HepG2 (cell line): Measurements from ENCODE around the gene BRD2. TPM values are rescaled to one million over a fixed set of nuclear protein-coding genes. Genes with fewer than 3 reads are reported as not detected.

ENCODE experiments used
- CBFB ChIP-seq: sonication (generic); formaldehyde crosslinking; IDR thresholded peaks from 2 replicates; pipeline ENCODE4 v1.4.0; 2020; ENCODE audit warnings: missing genetic modification reagents
- CEBPG ChIP-seq: IDR thresholded peaks from 2 replicates; pipeline ENCODE4 v1.6.1; 2016
- FOXJ3 ChIP-seq: sonication (generic); formaldehyde crosslinking; IDR thresholded peaks from 2 replicates; pipeline ENCODE4 v1.4.0; 2020; ENCODE audit warnings: missing genetic modification reagents, mild to moderate bottlenecking, borderline replicate concordance
- JARID2 ChIP-seq: sonication (generic); formaldehyde crosslinking; IDR thresholded peaks from 2 replicates; pipeline ENCODE4 v1.8.1; 2023; ENCODE audit warnings: missing genetic modification reagents, inconsistent platforms; ENCODE audit not compliant: insufficient replicate concordance
- MED13 ChIP-seq: sonication (generic); formaldehyde crosslinking; IDR thresholded peaks from 2 replicates; pipeline ENCODE4 v1.5.0; 2020; ENCODE audit warnings: missing genetic modification reagents
- MEIS2 ChIP-seq: sonication (generic); formaldehyde crosslinking; IDR thresholded peaks from 2 replicates; pipeline ENCODE4 v1.9.0; 2021; ENCODE audit warnings: mild to moderate bottlenecking, missing genetic modification reagents
- MTF1 ChIP-seq: sonication (generic); formaldehyde crosslinking; IDR thresholded peaks from 2 replicates; pipeline ENCODE4 v1.5.0; 2020; ENCODE audit warnings: missing genetic modification reagents
- RCOR2 ChIP-seq: IDR thresholded peaks from 2 replicates; pipeline ENCODE4 v1.6.1; 2016; ENCODE audit warnings: missing biosample characterization, missing genetic modification reagents
- RFX5 ChIP-seq: IDR thresholded peaks from 2 replicates; pipeline ENCODE4 v1.6.1; 2011; ENCODE audit warnings: low read depth, low read length, improper control_type of control experiment
- THAP7 ChIP-seq: sonication (generic); formaldehyde crosslinking; IDR thresholded peaks from 2 replicates; pipeline ENCODE4 v1.8.1; 2023; ENCODE audit warnings: mild to moderate bottlenecking, missing genetic modification reagents
- TMF1 ChIP-seq: sonication (generic); formaldehyde crosslinking; IDR thresholded peaks from 2 replicates; pipeline ENCODE4 v1.8.1; 2022; ENCODE audit warnings: low read depth, missing genetic modification reagents
- ZNF121 ChIP-seq: sonication (generic); formaldehyde crosslinking; IDR thresholded peaks from 2 replicates; pipeline ENCODE4 v1.5.0; 2020; ENCODE audit warnings: mild to moderate bottlenecking, missing genetic modification reagents
- ZNF572 ChIP-seq: sonication (generic); formaldehyde crosslinking; IDR thresholded peaks from 2 replicates; pipeline ENCODE4 v1.5.1; 2020; ENCODE audit warnings: mild to moderate bottlenecking, missing genetic modification reagents
- ZNF709 ChIP-seq: sonication (generic); formaldehyde crosslinking; IDR thresholded peaks from 2 replicates; pipeline ENCODE4 v1.5.0; 2020; ENCODE audit warnings: mild to moderate bottlenecking, missing genetic modification reagents
- ZNF782 ChIP-seq: sonication (generic); formaldehyde crosslinking; IDR thresholded peaks from 2 replicates; pipeline ENCODE4 v1.4.0; 2020; ENCODE audit warnings: missing genetic modification reagents, mild to moderate bottlenecking, borderline replicate concordance
- polyA plus RNA-seq, 8 experiments: library from polyadenylated mRNA; depleted of rRNA in 3 of 8; stranded (reverse) in 7 of 8; unstranded in 1 of 8; fragments of >200 nt; fragmentation: Illumina TruSeq in 4 of 8; extraction: Trizol in 4 of 8; gene quantifications; 2 replicates each; pipeline versions ENCODE4 v1.2.1 to v1.2.3, GENCODE V29; 2011 to 2016; ENCODE audit warnings: low read depth in 4 of 8, missing spikeins in 1 of 8, mixed read lengths in 1 of 8; ENCODE audit not compliant: insufficient read depth in 1 of 8
- total RNA-seq, 5 experiments: library from RNA; depleted of rRNA; stranded (reverse); fragments of >200 nt; fragmentation: Illumina TruSeq; extraction: Trizol; gene quantifications; 2 replicates each; pipeline ENCODE4 v1.2.3, GENCODE V29; 2016; ENCODE audit warnings: low read depth in 1 of 5
- TF ChIP-seq, protein P1 (sequence below), 2 experiments: fragments of 450-650 bp in 1 of 2; sonication (generic) in 1 of 2; formaldehyde crosslinking in 1 of 2; IDR thresholded peaks; 2 replicates each; pipeline versions ENCODE4 v1.6.1 to v1.8.0; 2016 to 2022; ENCODE audit warnings: antibody characterized with exemption in 1 of 2, mild to moderate bottlenecking in 1 of 2, missing genetic modification reagents in 1 of 2
- TF ChIP-seq, protein P2 (sequence below): sonication (generic); formaldehyde crosslinking; IDR thresholded peaks from 2 replicates; pipeline ENCODE4 v1.5.0; 2020; ENCODE audit warnings: missing genetic modification reagents

BRD2 gene
- total and polyA plus RNA-seq, 2 of the 13 experiments (the other 11 are each of a cell fraction or from before 2014, with no cell fraction given): 143 to 202 TPM

- TF ChIP-seq, protein P1, sequence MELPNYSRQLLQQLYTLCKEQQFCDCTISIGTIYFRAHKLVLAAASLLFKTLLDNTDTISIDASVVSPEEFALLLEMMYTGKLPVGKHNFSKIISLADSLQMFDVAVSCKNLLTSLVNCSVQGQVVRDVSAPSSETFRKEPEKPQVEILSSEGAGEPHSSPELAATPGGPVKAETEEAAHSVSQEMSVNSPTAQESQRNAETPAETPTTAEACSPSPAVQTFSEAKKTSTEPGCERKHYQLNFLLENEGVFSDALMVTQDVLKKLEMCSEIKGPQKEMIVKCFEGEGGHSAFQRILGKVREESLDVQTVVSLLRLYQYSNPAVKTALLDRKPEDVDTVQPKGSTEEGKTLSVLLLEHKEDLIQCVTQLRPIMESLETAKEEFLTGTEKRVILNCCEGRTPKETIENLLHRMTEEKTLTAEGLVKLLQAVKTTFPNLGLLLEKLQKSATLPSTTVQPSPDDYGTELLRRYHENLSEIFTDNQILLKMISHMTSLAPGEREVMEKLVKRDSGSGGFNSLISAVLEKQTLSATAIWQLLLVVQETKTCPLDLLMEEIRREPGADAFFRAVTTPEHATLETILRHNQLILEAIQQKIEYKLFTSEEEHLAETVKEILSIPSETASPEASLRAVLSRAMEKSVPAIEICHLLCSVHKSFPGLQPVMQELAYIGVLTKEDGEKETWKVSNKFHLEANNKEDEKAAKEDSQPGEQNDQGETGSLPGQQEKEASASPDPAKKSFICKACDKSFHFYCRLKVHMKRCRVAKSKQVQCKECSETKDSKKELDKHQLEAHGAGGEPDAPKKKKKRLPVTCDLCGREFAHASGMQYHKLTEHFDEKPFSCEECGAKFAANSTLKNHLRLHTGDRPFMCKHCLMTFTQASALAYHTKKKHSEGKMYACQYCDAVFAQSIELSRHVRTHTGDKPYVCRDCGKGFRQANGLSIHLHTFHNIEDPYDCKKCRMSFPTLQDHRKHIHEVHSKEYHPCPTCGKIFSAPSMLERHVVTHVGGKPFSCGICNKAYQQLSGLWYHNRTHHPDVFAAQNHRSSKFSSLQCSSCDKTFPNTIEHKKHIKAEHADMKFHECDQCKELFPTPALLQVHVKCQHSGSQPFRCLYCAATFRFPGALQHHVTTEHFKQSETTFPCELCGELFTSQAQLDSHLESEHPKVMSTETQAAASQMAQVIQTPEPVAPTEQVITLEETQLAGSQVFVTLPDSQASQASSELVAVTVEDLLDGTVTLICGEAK (IDR thresholded peaks at IDR 0.05): no peak
- TF ChIP-seq, protein P1 (CRISPR knock-in tag; IDR thresholded peaks at IDR 0.05): 0 out of 2 replicates have a peak, but pooled peaks have one; percentile 27
- 0 out of 2 replicates have a peak, but pooled peaks have one; percentile 15 for TF ChIP-seq THAP7 (CRISPR knock-in tag)
- TF ChIP-seq ZNF782 (CRISPR knock-in tag): no peak
- TF ChIP-seq RCOR2 (CRISPR knock-in tag): no peak
- no peak for TF ChIP-seq MED13 (CRISPR knock-in tag)
- TF ChIP-seq ZNF572 (CRISPR knock-in tag): no peak
- no peak; the same call in 1 of the 2 replicates for TF ChIP-seq FOXJ3
- TF ChIP-seq, protein P2, sequence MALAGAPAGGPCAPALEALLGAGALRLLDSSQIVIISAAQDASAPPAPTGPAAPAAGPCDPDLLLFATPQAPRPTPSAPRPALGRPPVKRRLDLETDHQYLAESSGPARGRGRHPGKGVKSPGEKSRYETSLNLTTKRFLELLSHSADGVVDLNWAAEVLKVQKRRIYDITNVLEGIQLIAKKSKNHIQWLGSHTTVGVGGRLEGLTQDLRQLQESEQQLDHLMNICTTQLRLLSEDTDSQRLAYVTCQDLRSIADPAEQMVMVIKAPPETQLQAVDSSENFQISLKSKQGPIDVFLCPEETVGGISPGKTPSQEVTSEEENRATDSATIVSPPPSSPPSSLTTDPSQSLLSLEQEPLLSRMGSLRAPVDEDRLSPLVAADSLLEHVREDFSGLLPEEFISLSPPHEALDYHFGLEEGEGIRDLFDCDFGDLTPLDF: no peak
- TF ChIP-seq TMF1 (CRISPR knock-in tag): no peak; the same call in 1 of the 2 replicates
- TF ChIP-seq JARID2 (CRISPR knock-in tag): no peak
- TF ChIP-seq MEIS2 (CRISPR knock-in tag): no peak
- TF ChIP-seq RFX5: no peak
- TF ChIP-seq ZNF121 (CRISPR knock-in tag): no peak
- no peak for TF ChIP-seq CEBPG
- TF ChIP-seq CBFB (CRISPR knock-in tag): no peak; the same call in 1 of the 2 replicates
- TF ChIP-seq ZNF709 (CRISPR knock-in tag): no peak; the same call in 1 of the 2 replicates
- no peak for TF ChIP-seq MTF1
Observed at GRCh38 chr6:32972353-32973143, 4.2 kb downstream of the BRD2 start (continued).
